ENCODE results near the gene GNAT3.

Gene GNAT3

DNA sequence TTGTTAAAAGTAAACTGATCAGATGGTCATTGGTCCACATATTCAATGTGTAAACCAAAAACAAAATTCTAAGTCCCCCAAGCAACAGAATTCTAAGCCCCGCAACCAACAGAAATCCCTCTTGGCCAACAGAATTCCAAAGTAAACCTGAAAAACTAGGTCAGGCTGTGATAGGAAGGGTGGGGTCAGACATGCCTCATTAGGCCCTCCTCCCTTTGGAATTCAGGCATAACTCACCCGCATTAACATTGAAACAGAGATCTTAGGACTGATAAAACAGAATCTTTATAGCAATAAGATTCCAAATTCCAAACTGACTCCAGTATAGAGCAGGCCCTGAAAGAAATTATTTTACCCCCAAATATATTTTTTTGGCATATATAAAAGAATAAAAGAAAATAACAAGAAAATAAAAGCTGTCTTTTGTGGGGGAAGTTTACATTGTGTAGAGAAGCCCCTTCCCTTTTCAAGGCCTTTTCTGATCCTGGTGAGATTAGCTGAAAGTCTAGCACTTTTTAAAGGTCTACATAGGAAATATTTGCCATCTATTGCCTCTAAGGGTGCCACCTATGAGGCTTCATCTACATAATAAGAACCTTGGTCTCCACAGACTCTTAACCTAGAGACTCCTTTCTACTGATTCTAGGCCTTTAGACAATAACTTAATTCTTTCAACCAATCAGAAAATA is 30.5 kb downstream of the GNAT3 start:
- Histone ChIP-seq H3K36me3 (ENCODE audit: insufficient read depth, low read length) (no peaks in the 10 kb centered on the region), H3K27me3 (ENCODE audit: insufficient read depth, low read length) (no peaks in the 10 kb centered on the region), H3K4me3 (ENCODE audit: low read length) (no peak overlapping the region), H3K4me1 (ENCODE audit: insufficient read depth, low read length) (peaks cover 14% of the 10 kb centered on the region; the same call in 1 of the 2 replicates), H3K9ac (ENCODE audit: low read depth, low read length) (no peak overlapping the region), H3K9me3 (ENCODE audit: insufficient read depth, low read depth, low read length) (no peaks in the 10 kb centered on the region), H3K27ac (ENCODE audit: low read depth, low read length) (peak overlapping the region; percentile 62)
- 71% methylated on average over 2 of the region's 2 CpGs for WGBS

DNA sequence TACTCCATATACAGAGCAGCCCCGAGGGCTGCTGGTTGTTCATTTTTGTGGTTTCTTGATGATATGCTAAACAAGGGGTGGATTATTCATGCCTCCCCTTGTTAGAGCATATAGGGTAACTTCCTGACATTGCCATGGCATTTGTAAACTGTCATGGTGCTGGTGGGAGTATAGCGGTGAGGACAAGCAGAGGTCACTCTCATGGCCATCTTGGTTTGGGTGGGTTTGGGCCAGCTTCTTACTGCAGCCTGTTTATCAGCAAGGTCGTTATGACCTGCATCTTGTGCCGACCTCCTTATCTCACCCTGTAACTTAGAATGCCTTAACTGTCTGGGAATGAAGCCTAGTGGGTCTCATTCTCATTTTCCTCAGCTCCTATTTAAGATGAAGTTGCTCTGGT is 31.3 kb downstream of the GNAT3 start:
- Histone ChIP-seq H3K9ac (ENCODE audit: low read depth, low read length) (no peak overlapping the region), H3K4me3 (ENCODE audit: low read length) (no peak overlapping the region), H3K36me3 (ENCODE audit: insufficient read depth, low read length) (no peaks in the 10 kb centered on the region), H3K27ac (ENCODE audit: low read depth, low read length) (no peak overlapping the region), H3K9me3 (ENCODE audit: insufficient read depth, low read depth, low read length) (no peaks in the 10 kb centered on the region), H3K4me1 (ENCODE audit: insufficient read depth, low read length) (peaks cover 20% of the 10 kb centered on the region), H3K27me3 (ENCODE audit: insufficient read depth, low read length) (no peaks in the 10 kb centered on the region)
- WGBS: 94% methylated on average over 4 of the region's 4 CpGs

DNA sequence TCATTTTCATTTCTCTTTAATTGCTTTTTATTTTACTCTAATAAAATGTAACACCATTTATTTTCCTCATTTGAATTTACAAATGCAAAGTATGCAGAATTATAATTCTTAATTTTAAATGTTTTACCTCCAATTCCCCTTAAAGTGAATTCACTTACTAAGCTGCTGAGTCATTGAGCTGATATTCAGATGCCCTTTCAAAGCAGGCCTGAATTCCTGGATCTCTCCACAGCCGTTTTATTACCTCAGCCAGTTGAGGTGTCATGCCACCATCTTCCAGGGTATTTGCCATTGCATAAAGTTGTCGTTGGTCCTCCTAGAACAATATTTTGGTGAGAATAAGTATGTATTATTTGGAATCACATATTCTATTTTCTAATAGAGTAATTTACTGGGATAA is 33.2 kb downstream of the GNAT3 start:
- no peaks in the 10 kb centered on the region for H3K9me3 ChIP-seq (ENCODE audit: insufficient read depth, low read depth, low read length)
- no peak overlapping the region for H3K4me3 ChIP-seq (ENCODE audit: low read length)
- 84% methylated on average over 1 of the region's 2 CpGs for WGBS
- H3K27ac ChIP-seq (ENCODE audit: low read depth, low read length): peak overlapping the region; percentile 35; the same call in 1 of the 2 replicates
- H3K4me1 ChIP-seq (ENCODE audit: insufficient read depth, low read length): peaks cover 23% of the 10 kb centered on the region
- no peak overlapping the region for H3K9ac ChIP-seq (ENCODE audit: low read depth, low read length)
- H3K27me3 ChIP-seq (ENCODE audit: insufficient read depth, low read length): no peaks in the 10 kb centered on the region
- H3K36me3 ChIP-seq (ENCODE audit: insufficient read depth, low read length): no peaks in the 10 kb centered on the region

DNA sequence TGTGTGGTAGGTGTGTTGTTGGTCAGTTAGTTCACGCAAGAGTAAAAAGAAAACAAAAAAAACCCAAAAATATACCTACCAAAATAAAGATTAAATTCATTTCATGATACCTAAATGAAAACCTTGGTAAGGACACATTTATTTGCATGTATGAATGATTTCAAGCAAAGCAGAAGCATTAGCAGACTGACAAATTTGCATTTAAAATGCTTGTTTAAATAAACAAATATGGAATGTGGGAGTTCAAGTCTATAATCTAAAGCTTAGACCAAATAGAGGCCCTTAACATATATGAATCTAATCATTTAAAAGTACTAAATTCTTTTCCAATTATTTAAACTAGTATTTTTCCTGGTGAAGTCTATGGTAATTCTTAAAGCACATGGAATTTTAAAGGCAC is 35.8 kb downstream of the GNAT3 start:
- Histone ChIP-seq H3K4me3 (ENCODE audit: low read length) (no peak overlapping the region), H3K36me3 (ENCODE audit: insufficient read depth, low read length) (no peaks in the 10 kb centered on the region), H3K9me3 (ENCODE audit: insufficient read depth, low read depth, low read length) (no peaks in the 10 kb centered on the region), H3K27me3 (ENCODE audit: insufficient read depth, low read length) (no peaks in the 10 kb centered on the region), H3K4me1 (ENCODE audit: insufficient read depth, low read length) (peaks cover 19% of the 10 kb centered on the region), H3K9ac (ENCODE audit: low read depth, low read length) (no peak overlapping the region), H3K27ac (ENCODE audit: low read depth, low read length) (no peak overlapping the region)
- no CpG with 5 or more reads among the region's 1 CpG for WGBS

DNA sequence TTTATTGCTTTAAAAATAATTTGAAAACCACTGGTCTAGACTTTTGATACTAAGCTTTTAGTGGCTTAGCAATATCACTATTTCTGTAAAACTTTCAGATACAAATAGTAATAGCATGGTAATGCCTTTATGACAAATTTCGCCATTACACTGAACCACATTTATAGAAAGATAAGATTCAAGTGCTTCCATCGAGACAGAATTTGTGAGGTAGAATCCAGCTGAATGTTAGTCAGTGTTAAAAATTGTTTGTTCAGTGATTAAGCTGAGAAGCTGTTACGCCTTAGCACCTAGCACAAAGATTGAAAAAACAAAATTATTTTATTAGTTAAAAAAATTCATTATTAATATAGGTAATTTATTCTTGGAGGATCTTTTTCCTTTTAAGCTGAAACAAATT is 36.5 kb downstream of the GNAT3 start:
- H3K27me3 ChIP-seq (ENCODE audit: insufficient read depth, low read length): no peaks in the 10 kb centered on the region

DNA sequence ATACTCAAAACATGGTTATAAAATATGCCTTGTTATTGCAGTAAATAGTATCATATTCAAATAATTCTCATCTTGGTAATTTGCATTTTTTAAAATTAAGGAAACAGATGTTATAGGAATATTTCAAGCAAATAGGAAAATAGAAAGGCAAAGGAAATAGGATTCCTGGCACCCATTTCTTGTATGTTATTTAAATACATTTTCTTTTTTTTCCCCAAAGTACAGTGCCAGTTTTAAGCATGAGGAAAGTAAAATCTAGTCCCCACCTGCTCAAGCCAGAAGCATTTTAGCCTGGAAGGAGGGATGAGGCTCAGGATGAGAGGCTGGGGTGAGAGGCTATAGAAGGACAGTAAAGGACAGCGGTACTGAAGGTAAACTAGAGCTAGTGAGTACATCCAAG is 38.1 kb downstream of the GNAT3 start:
- H3K9me3 ChIP-seq (ENCODE audit: insufficient read depth, low read depth, low read length): no peaks in the 10 kb centered on the region
- no peak overlapping the region for H3K9ac ChIP-seq (ENCODE audit: low read depth, low read length)
- H3K36me3 ChIP-seq (ENCODE audit: insufficient read depth, low read length): no peaks in the 10 kb centered on the region
- H3K27me3 ChIP-seq (ENCODE audit: insufficient read depth, low read length): no peaks in the 10 kb centered on the region
- no peak overlapping the region for H3K27ac ChIP-seq (ENCODE audit: low read depth, low read length)
- no peak overlapping the region for H3K4me3 ChIP-seq (ENCODE audit: low read length)
- 98% methylated on average over 1 of the region's 1 CpG for WGBS
- H3K4me1 ChIP-seq (ENCODE audit: insufficient read depth, low read length): peaks cover 14% of the 10 kb centered on the region

More for the DNA sequence above, 36.5 kb downstream of the GNAT3 start:
- 87% methylated on average over 1 of the region's 3 CpGs for WGBS
- Histone ChIP-seq H3K9me3 (ENCODE audit: insufficient read depth, low read depth, low read length) (no peaks in the 10 kb centered on the region), H3K9ac (ENCODE audit: low read depth, low read length) (no peak overlapping the region), H3K4me1 (ENCODE audit: insufficient read depth, low read length) (peaks cover 15% of the 10 kb centered on the region), H3K27ac (ENCODE audit: low read depth, low read length) (no peak overlapping the region), H3K36me3 (ENCODE audit: insufficient read depth, low read length) (no peaks in the 10 kb centered on the region), H3K4me3 (ENCODE audit: low read length) (no peak overlapping the region)

DNA sequence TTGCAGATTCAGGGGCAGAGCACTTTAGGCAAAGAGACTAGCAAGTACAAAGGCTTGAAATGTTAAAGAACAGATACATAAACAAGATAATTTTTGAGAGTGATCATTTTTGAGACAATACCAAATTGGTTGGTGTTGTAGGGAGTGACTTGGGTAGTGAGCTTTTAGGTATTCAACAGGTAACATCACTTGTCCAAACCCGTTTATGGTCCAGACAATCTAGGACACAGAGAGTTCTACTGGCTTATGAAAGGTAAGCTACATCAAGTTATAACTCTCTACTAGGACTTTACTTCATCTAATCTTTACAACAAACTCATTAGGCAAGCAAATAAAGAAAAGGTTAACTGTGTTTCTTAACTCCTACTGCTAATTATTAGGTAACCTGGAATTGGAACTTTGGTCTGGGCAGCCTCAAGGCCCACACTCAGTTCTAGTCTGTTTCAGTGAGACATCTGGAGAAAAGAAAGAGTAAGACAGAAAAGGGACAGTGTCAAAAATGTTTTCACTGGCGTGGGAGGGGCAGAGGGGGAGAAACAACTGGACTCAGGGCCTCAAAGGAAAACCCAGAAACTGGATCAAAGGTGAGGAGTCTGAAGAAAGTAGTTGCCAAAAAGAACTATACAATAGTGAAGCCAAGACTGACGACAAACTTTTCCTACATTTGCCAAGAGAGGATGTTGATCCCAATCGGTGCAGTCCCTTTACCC is 39.2 kb downstream of the GNAT3 start:
- no peaks in the 10 kb centered on the region for H3K36me3 ChIP-seq (ENCODE audit: insufficient read depth, low read length)
- peaks cover 12% of the 10 kb centered on the region; the same call in 1 of the 2 replicates for H3K4me1 ChIP-seq (ENCODE audit: insufficient read depth, low read length)
- H3K4me3 ChIP-seq (ENCODE audit: low read length): no peak overlapping the region
- H3K9me3 ChIP-seq (ENCODE audit: insufficient read depth, low read depth, low read length): no peaks in the 10 kb centered on the region
- H3K9ac ChIP-seq (ENCODE audit: low read depth, low read length): no peak overlapping the region
- H3K27ac ChIP-seq (ENCODE audit: low read depth, low read length): no peak overlapping the region
- H3K27me3 ChIP-seq (ENCODE audit: insufficient read depth, low read length): no peaks in the 10 kb centered on the region
- 81% methylated on average over 4 of the region's 4 CpGs for WGBS

DNA sequence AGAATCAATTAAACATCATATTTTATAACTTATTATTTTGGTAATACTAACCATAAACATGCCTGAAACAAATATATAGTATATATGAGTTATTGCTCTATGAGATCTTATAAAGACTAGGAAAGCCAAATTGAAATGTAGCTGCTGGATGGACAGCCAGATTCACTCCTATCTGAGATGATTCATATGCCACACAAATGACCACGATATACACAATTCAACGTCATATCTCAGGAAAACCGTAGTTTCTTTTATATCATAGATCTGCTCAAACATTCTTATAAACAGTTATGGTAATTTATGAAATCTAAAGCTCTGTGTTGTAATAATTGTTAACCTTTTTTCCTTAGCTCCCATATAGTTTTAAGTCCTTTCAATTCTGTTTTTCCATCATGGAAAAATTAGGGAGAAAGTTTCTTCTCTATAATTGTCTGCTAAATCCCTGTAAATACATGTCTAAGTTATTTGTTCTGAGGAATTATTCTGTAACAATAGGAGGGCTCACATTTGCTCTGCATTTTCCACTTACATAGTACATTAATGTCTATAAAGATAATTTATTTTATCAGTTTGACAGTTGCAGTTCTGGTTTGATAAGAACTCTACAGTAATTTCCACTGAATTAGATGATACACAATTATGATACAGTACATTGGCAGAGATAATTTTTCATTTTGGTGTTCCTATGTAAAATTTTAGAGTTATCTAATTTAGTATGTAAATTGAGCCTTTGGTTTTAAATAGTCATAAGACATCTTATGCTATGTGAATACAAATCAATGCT is 42.7 kb downstream of the GNAT3 start:
- H3K9ac ChIP-seq (ENCODE audit: low read depth, low read length): no peak overlapping the region
- H3K9me3 ChIP-seq (ENCODE audit: insufficient read depth, low read depth, low read length): no peaks in the 10 kb centered on the region
- H3K4me1 ChIP-seq (ENCODE audit: insufficient read depth, low read length): 0 out of 2 replicates have a peak, but pooled peaks cover 3% of the 10 kb centered on the region
- WGBS: 100% methylated on average over 2 of the region's 3 CpGs
- no peak overlapping the region for H3K4me3 ChIP-seq (ENCODE audit: low read length)
- no peaks in the 10 kb centered on the region for H3K27me3 ChIP-seq (ENCODE audit: insufficient read depth, low read length)
- no peaks in the 10 kb centered on the region for H3K36me3 ChIP-seq (ENCODE audit: insufficient read depth, low read length)
- H3K27ac ChIP-seq (ENCODE audit: low read depth, low read length): no peak overlapping the region

DNA sequence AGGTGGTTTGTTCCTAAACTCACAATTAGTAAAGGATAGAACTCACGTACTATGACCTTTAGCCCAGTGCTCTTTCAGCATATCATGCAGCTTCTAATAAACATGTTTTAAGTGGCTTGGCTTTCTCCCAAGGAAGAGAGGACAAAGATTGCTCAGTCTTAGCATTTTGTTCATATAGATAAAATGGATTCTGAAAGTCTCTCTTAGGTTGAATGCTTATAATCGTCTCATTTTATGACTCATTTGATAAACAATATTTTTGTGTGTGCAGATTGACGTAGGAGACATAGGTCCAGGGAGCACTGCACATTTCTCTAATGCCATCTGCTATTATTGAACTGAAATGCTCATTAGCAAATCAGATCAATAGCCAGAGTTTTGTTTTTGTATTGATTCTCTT is 44.8 kb downstream of the GNAT3 start:
- H3K4me1 ChIP-seq (ENCODE audit: insufficient read depth, low read length): 0 out of 2 replicates have a peak, but pooled peaks cover 3% of the 10 kb centered on the region
- no peak overlapping the region for H3K9ac ChIP-seq (ENCODE audit: low read depth, low read length)
- no peak overlapping the region for H3K4me3 ChIP-seq (ENCODE audit: low read length)

DNA sequence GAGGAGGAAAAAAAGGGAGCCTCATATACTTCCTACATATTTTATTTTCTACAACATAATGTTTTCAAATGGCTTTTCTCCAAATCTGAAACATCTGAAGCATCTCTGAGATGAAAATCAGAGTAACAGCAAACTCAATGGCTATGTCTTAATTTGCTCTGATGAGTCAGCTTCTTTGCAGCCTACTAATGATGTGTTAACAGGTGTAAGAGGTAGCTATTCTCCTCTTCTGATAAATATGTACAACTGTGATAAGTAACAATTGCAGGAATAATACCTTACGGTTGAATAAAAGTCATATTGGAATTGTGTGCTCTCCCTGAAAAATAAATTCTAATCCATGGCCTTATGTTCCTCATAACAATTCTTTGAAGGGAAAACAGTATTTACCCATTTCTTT is 45.2 kb downstream of the GNAT3 start:
- no CpG with 5 or more reads among the region's 1 CpG for WGBS
- H3K9me3 ChIP-seq (ENCODE audit: insufficient read depth, low read depth, low read length): no peaks in the 10 kb centered on the region
- H3K9ac ChIP-seq (ENCODE audit: low read depth, low read length): no peak overlapping the region
- H3K4me1 ChIP-seq (ENCODE audit: insufficient read depth, low read length): 0 out of 2 replicates have a peak, but pooled peaks cover 3% of the 10 kb centered on the region
- H3K36me3 ChIP-seq (ENCODE audit: insufficient read depth, low read length): no peaks in the 10 kb centered on the region
- H3K4me3 ChIP-seq (ENCODE audit: low read length): no peak overlapping the region
- no peak overlapping the region for H3K27ac ChIP-seq (ENCODE audit: low read depth, low read length)
- H3K27me3 ChIP-seq (ENCODE audit: insufficient read depth, low read length): no peaks in the 10 kb centered on the region

More for the DNA sequence above, 44.8 kb downstream of the GNAT3 start:
- WGBS: 95% methylated on average over 2 of the region's 3 CpGs
- Histone ChIP-seq H3K9me3 (ENCODE audit: insufficient read depth, low read depth, low read length) (no peaks in the 10 kb centered on the region), H3K27me3 (ENCODE audit: insufficient read depth, low read length) (no peaks in the 10 kb centered on the region), H3K36me3 (ENCODE audit: insufficient read depth, low read length) (no peaks in the 10 kb centered on the region), H3K27ac (ENCODE audit: low read depth, low read length) (no peak overlapping the region)

DNA sequence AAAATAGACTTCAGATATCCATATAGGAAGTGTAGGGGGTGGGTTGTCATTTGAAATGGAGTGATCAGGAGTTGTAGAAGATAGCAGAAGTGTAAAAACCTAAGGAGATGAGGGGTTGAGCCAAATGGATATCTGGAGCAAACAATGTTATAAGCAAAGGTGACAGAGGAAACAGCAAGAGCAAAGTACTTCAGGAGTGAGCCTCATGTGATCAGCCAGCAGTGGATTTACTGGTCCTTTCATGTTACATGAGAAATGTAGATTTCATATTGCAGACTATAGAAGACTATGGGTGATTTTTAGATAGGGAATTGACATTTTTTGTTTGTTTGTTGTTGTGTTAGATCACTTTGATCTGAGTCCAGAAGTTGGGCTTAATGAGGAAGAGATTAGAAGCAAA is 47.7 kb downstream of the GNAT3 start:
- Histone ChIP-seq H3K27me3 (ENCODE audit: insufficient read depth, low read length) (no peaks in the 10 kb centered on the region), H3K9me3 (ENCODE audit: insufficient read depth, low read depth, low read length) (no peaks in the 10 kb centered on the region), H3K4me1 (ENCODE audit: insufficient read depth, low read length) (0 out of 2 replicates have a peak, but pooled peaks cover 3% of the 10 kb centered on the region), H3K27ac (ENCODE audit: low read depth, low read length) (no peak overlapping the region), H3K4me3 (ENCODE audit: low read length) (no peak overlapping the region), H3K36me3 (ENCODE audit: insufficient read depth, low read length) (no peaks in the 10 kb centered on the region), H3K9ac (ENCODE audit: low read depth, low read length) (no peak overlapping the region)
